Measurements from ENCODE around the gene IDH3A.

DNA sequence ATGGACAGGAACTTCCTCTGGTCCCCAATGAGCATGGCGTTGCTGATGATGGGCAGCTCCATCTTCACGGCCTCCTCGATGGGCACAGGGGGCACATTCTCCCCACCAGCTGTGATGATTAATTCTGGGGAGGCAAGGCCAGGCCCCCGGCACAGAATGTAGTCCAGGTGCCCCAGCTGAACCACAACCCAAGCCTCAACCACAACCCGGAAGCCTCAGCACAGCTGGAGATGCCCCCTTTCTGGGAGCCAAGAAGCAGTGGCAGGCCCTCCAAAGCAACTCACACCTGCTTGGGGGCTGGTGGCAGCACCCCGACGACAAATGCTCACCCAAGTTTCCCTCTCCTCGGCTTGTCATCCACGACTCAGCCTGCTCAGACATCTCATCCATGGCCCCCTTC is 25.2 kb downstream of the IDH3A start:
- peak; percentile 7 to 71 (median 30) for TF ChIP-seq POLR2AphosphoS5 (IDR thresholded peaks at IDR 0.05)
- TF ChIP-seq, protein P1, sequence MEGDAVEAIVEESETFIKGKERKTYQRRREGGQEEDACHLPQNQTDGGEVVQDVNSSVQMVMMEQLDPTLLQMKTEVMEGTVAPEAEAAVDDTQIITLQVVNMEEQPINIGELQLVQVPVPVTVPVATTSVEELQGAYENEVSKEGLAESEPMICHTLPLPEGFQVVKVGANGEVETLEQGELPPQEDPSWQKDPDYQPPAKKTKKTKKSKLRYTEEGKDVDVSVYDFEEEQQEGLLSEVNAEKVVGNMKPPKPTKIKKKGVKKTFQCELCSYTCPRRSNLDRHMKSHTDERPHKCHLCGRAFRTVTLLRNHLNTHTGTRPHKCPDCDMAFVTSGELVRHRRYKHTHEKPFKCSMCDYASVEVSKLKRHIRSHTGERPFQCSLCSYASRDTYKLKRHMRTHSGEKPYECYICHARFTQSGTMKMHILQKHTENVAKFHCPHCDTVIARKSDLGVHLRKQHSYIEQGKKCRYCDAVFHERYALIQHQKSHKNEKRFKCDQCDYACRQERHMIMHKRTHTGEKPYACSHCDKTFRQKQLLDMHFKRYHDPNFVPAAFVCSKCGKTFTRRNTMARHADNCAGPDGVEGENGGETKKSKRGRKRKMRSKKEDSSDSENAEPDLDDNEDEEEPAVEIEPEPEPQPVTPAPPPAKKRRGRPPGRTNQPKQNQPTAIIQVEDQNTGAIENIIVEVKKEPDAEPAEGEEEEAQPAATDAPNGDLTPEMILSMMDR (IDR thresholded peaks at IDR 0.05 in 8 of 11, conservative IDR thresholded peaks at IDR 0.05 in 3 of 11): no peak

Measured in spleen (tissue), 7 donors.